ENCODE data around the gene AZIN2. TPM values are rescaled to one million over a fixed set of nuclear protein-coding genes. Genes with fewer than 3 reads are reported as not detected.
A peak's percentile ranks its signal among the peaks of the same experiment; 100 is the strongest.

The AZIN2 gene
- total and polyA plus RNA-seq, 2 of the 13 experiments (the other 11 are each of a cell fraction or from before 2014, with no cell fraction given): 1.7 to 3.5 TPM

DNA sequence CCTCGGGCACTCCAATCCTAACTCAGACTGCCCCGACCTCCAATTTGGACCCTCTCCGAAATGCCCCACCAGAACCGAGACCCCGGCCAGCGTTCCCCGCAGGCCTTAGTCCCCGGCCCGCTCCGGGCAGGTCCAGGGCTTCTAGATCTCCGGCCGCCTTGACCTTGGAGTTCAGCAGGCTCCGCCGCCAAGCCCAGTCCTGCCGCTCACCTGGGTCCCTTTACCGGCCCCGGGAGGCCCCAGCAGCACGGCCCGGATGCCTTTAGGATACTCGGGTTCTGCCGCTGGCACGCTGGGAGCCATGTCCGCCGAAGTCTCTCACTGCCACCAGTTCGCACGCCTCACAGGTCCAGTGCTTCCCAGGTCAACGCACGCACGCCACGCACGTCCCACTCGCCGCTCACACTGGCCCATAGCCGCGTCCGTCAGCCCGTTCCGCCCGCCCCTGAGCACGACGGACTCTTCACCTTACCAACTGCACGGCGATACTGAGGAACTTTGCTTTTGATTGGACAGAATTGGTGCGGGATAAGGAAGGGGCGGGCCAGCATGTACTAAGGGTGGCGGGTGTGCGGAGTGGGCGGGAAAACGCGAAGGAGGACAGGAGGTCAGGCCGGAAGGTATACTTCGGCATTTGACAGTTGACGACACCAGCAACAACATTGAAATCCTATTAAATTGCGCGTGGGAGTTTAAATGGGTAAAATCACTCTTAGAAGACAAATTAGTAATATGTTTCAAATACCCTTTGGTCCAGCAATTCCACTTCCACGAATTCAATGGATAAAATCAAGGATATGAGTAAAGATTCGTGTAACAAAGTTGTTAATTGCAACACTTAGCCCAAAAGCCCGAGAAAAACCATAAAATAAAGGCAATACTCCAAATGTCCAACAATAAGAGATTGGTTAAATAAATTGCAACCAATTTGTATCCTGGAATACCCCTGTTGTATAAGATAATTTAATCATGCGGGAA lies 44.1 kb upstream of the AZIN2 start, which contains the start of gene AK2 (continued):
- TF ChIP-seq, protein P1, sequence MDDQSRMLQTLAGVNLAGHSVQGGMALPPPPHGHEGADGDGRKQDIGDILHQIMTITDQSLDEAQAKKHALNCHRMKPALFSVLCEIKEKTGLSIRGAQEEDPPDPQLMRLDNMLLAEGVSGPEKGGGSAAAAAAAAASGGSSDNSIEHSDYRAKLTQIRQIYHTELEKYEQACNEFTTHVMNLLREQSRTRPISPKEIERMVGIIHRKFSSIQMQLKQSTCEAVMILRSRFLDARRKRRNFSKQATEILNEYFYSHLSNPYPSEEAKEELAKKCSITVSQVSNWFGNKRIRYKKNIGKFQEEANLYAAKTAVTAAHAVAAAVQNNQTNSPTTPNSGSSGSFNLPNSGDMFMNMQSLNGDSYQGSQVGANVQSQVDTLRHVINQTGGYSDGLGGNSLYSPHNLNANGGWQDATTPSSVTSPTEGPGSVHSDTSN (CRISPR knock-in tag; IDR thresholded peaks at IDR 0.05; ENCODE audit: borderline replicate concordance): peak; percentile 100
- TF ChIP-seq POLR2A (IDR thresholded peaks at IDR 0.05; ENCODE audit: insufficient read depth in 1 of 2, low read depth in 2 of 2, low read length in 2 of 2) (peak; percentile 63 to 80; a peak in 3 of 4 replicates), TP53 (CRISPR knock-in tag; conservative IDR thresholded peaks at IDR 0.05) (peak; percentile 75; the same call in 1 of the 2 replicates), DR1 (CRISPR knock-in tag; IDR thresholded peaks at IDR 0.05) (peak; percentile 85), SCMH1 (CRISPR knock-in tag; IDR thresholded peaks at IDR 0.05; ENCODE audit: borderline replicate concordance) (no peak), JUNB (CRISPR knock-in tag; IDR thresholded peaks at IDR 0.05; ENCODE audit: borderline replicate concordance) (peak; percentile 85), ZNF839 (CRISPR knock-in tag; IDR thresholded peaks at IDR 0.05; ENCODE audit: borderline replicate concordance) (0 out of 2 replicates have a peak, but pooled peaks have one; percentile 48), EZH2 (conservative IDR thresholded peaks at IDR 0.05; ENCODE audit: low read depth, low read length) (no peak), ZNF615 (CRISPR knock-in tag; IDR thresholded peaks at IDR 0.05; ENCODE audit: borderline replicate concordance) (0 out of 2 replicates have a peak, but pooled peaks have one; percentile 24), BRCA1 (CRISPR knock-in tag; IDR thresholded peaks at IDR 0.05) (peak; percentile 86), GTF2F1 (IDR thresholded peaks at IDR 0.05; ENCODE audit: low read length) (no peak), ZNF530 (CRISPR knock-in tag; IDR thresholded peaks at IDR 0.05; ENCODE audit: low read depth) (no peak), MZF1 (CRISPR knock-in tag; IDR thresholded peaks at IDR 0.05; ENCODE audit: borderline replicate concordance) (0 out of 2 replicates have a peak, but pooled peaks have one; percentile 9), BORCS8-MEF2B (CRISPR knock-in tag; IDR thresholded peaks at IDR 0.05) (peak; percentile 98), ZNF207 (IDR thresholded peaks at IDR 0.05; ENCODE audit: borderline replicate concordance) (no peak), GZF1 (CRISPR knock-in tag; IDR thresholded peaks at IDR 0.05) (peak; percentile 82; the same call in 1 of the 2 replicates), HDAC6 (IDR thresholded peaks at IDR 0.05; ENCODE audit: low read depth, low read length) (no peak), AGO2 (optimal IDR thresholded peaks at IDR 0.05; ENCODE audit: low read depth, low read length) (no peak), RFX5 (IDR thresholded peaks at IDR 0.05; ENCODE audit: low read depth, low read length) (no peak), RBAK (CRISPR knock-in tag; IDR thresholded peaks at IDR 0.05) (0 out of 2 replicates have a peak, but pooled peaks have one; percentile 38)
- TF ChIP-seq, protein P2, sequence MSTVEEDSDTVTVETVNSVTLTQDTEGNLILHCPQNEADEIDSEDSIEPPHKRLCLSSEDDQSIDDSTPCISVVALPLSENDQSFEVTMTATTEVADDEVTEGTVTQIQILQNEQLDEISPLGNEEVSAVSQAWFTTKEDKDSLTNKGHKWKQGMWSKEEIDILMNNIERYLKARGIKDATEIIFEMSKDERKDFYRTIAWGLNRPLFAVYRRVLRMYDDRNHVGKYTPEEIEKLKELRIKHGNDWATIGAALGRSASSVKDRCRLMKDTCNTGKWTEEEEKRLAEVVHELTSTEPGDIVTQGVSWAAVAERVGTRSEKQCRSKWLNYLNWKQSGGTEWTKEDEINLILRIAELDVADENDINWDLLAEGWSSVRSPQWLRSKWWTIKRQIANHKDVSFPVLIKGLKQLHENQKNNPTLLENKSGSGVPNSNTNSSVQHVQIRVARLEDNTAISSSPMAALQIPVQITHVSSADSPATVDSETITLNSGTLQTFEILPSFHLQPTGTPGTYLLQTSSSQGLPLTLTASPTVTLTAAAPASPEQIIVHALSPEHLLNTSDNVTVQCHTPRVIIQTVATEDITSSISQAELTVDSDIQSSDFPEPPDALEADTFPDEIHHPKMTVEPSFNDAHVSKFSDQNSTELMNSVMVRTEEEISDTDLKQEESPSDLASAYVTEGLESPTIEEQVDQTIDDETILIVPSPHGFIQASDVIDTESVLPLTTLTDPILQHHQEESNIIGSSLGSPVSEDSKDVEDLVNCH (CRISPR knock-in tag; IDR thresholded peaks at IDR 0.05): peak; percentile 89; the same call in 1 of the 2 replicates
- TF ChIP-seq, protein P3, sequence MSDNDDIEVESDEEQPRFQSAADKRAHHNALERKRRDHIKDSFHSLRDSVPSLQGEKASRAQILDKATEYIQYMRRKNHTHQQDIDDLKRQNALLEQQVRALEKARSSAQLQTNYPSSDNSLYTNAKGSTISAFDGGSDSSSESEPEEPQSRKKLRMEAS (IDR thresholded peaks at IDR 0.05): peak; percentile 99
- TF ChIP-seq, protein P4, sequence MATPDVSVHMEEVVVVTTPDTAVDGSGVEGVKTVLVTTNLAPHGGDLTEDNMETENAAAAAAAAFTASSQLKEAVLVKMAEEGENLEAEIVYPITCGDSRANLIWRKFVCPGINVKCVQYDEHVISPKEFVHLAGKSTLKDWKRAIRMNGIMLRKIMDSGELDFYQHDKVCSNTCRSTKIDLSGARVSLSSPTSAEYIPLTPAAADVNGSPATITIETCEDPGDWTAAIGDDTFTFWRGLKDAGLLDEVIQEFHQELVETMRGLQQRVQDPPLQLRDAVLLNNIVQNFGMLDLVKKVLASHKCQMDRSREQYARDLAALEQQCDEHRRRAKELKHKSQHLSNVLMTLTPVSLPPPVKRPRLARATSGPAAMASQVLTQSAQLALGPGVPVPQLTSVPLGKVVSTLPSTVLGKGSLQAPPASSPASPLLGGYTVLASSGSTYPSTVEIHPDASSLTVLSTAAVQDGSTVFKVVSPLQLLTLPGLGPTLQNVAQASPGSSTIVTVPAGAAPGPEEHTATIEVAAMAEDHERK (CRISPR knock-in tag; IDR thresholded peaks at IDR 0.05; ENCODE audit: low read depth): peak; percentile 96

Data from HepG2 (cell line).